GM10847 (cell line): Measurements from ENCODE around the gene APOBEC3A.

Experiments
- POLR2A ChIP-seq: IDR thresholded peaks from 2 replicates; pipeline ENCODE4 v1.6.1; 2011; ENCODE audit not compliant: insufficient read length; ENCODE audit errors: extremely low read depth

Gene APOBEC3A

GRCh38 chr22:38953091-38953490 lies 4.3 kb upstream of the APOBEC3A start:
- no peak for TF ChIP-seq POLR2A

GRCh38 chr22:38953577-38954413 lies 3.6 kb upstream of the APOBEC3A start:
- TF ChIP-seq POLR2A: peak; percentile 31

GRCh38 chr22:38954414-38955043 lies 2.9 kb upstream of the APOBEC3A start:
- no peak for TF ChIP-seq POLR2A

GRCh38 chr22:38955250-38955905 lies 2.0 kb upstream of the APOBEC3A start:
- no peak for TF ChIP-seq POLR2A

GRCh38 chr22:38955926-38956325 lies 1.5 kb upstream of the APOBEC3A start:
- no peak for TF ChIP-seq POLR2A

- no peak for TF ChIP-seq POLR2A
These were observed 858 bp upstream of the APOBEC3A start for GRCh38 chr22:38956551-38956950.

- no peak for TF ChIP-seq POLR2A
These were observed 620 bp downstream of the APOBEC3A start for GRCh38 chr22:38957808-38958650.

GRCh38 chr22:38959590-38959989 lies 2.2 kb downstream of the APOBEC3A start:
- TF ChIP-seq POLR2A: no peak

- no peak for TF ChIP-seq POLR2A
These were observed 6.5 kb downstream of the APOBEC3A start for GRCh38 chr22:38963872-38964271.

GRCh38 chr22:38964306-38964705 lies 6.9 kb downstream of the APOBEC3A start:
- TF ChIP-seq POLR2A: no peak

GRCh38 chr22:38964989-38965388 lies 7.6 kb downstream of the APOBEC3A start:
- no peak for TF ChIP-seq POLR2A

- no peak for TF ChIP-seq POLR2A
These were observed 8.4 kb downstream of the APOBEC3A start for GRCh38 chr22:38965614-38966379.

- no peak for TF ChIP-seq POLR2A
These were observed 8.9 kb downstream of the APOBEC3A start for GRCh38 chr22:38966380-38966702.

- no peak for TF ChIP-seq POLR2A
These were observed 9.5 kb downstream of the APOBEC3A start for GRCh38 chr22:38966942-38967341.
